ENCODE measurements around the gene FAM120B. TPM values are rescaled to one million over a fixed set of nuclear protein-coding genes. Genes with fewer than 3 reads are reported as not detected.

FAM120B gene
- total and polyA plus RNA-seq, 3 experiments from 2014 or later: 19.1 to 29.8 (median 20.9) TPM

- Mint-ChIP-seq H3K4me1 (no peaks in the 10 kb centered on the region), H3K4me3 (no peak overlapping the region), H3K9me3 (peaks cover 0 to 3% (median 0%) of the 10 kb centered on the region in 5 donors), H3K27ac (no peak overlapping the region), H3K27me3 (peaks cover 13 to 39% of the 10 kb centered on the region in 2 donors), H3K36me3 (no peaks in the 10 kb centered on the region)
- Histone ChIP-seq H3K4me3 (ENCODE audit: low read length) (no peak overlapping the region), H3K4me1 (ENCODE audit: insufficient read depth, low read length) (no peaks in the 10 kb centered on the region), H3K36me3 (ENCODE audit: insufficient read depth, low read length) (no peaks in the 10 kb centered on the region), H3K27ac (ENCODE audit: low read depth, low read length) (no peak overlapping the region), H3K27me3 (ENCODE audit: insufficient read depth, low read length, poor library complexity, severe bottlenecking) (no peaks in the 10 kb centered on the region), H3K9me3 (ENCODE audit: low read length) (no peaks in the 10 kb centered on the region)
- POLR2A ChIA-PET: no interaction called here
- CTCF ChIA-PET: no interaction called here
- DNase-seq: no peak
Measured at GRCh38 chr6:170420283-170420682, 113.7 kb downstream of the FAM120B start.

- H3K36me3 ChIP-seq (ENCODE audit: insufficient read depth, low read length): no peaks in the 10 kb centered on the region
- H3K4me1 ChIP-seq (ENCODE audit: insufficient read depth, low read length): no peaks in the 10 kb centered on the region
- Mint-ChIP-seq H3K36me3 (no peaks in the 10 kb centered on the region), H3K4me1 (no peaks in the 10 kb centered on the region), H3K27me3 (peaks cover 13 to 46% of the 10 kb centered on the region in 2 donors), H3K27ac (no peak overlapping the region), H3K4me3 (no peak overlapping the region), H3K9me3 (no peaks in the 10 kb centered on the region)
- no peak overlapping the region for H3K4me3 ChIP-seq (ENCODE audit: low read length)
- ChIA-PET POLR2A (no interaction called here), CTCF (no interaction called here)
- H3K27me3 ChIP-seq (ENCODE audit: insufficient read depth, low read length, poor library complexity, severe bottlenecking): no peaks in the 10 kb centered on the region
- no peak overlapping the region for H3K27ac ChIP-seq (ENCODE audit: low read depth, low read length)
- DNase-seq: no peak
- H3K9me3 ChIP-seq (ENCODE audit: low read length): no peaks in the 10 kb centered on the region
Measured at GRCh38 chr6:170420791-170421776, 114.5 kb downstream of the FAM120B start.

DNA sequence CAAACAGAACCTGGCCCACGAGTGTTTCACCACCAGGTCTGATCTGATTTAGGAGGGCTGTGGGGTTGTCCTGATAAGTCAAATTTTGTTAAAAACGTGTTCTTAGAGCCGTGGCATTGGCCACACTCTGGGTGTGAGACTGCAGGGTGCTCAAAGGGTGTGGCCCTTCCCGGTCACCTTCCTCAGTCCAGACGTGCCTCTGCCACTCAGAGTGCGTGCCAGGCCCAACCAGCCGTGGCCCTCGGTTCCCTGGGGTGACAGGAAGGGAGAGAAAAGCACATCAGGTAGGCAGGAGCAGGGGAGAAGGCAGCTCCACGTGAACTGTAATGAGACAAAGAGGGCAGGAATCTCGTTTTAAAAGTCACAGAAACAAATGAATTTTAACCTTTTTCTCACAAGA lies 115.4 kb downstream of the FAM120B start:
- Mint-ChIP-seq H3K4me1 (no peaks in the 10 kb centered on the region), H3K36me3 (no peaks in the 10 kb centered on the region), H3K27ac (no peak overlapping the region), H3K9me3 (no peaks in the 10 kb centered on the region), H3K27me3 (peaks cover 13 to 52% of the 10 kb centered on the region in 2 donors), H3K4me3 (no peak overlapping the region)
- ChIA-PET POLR2A (no interaction called here), CTCF (no interaction called here)
- Histone ChIP-seq H3K4me1 (ENCODE audit: insufficient read depth, low read length) (no peaks in the 10 kb centered on the region), H3K9me3 (ENCODE audit: low read length) (no peaks in the 10 kb centered on the region), H3K4me3 (ENCODE audit: low read length) (no peak overlapping the region), H3K27me3 (ENCODE audit: insufficient read depth, low read length, poor library complexity, severe bottlenecking) (peaks cover 2% of the 10 kb centered on the region), H3K27ac (ENCODE audit: low read depth, low read length) (no peak overlapping the region), H3K36me3 (ENCODE audit: insufficient read depth, low read length) (no peaks in the 10 kb centered on the region)
- no peak for DNase-seq

- Mint-ChIP-seq H3K27me3 (peaks cover 15 to 49% of the 10 kb centered on the region in 2 donors), H3K4me1 (no peaks in the 10 kb centered on the region), H3K27ac (no peak overlapping the region), H3K36me3 (no peaks in the 10 kb centered on the region), H3K4me3 (no peak overlapping the region), H3K9me3 (no peaks in the 10 kb centered on the region)
- H3K4me1 ChIP-seq (ENCODE audit: insufficient read depth, low read length): no peaks in the 10 kb centered on the region
- ChIA-PET CTCF (no interaction called here), POLR2A (no interaction called here)
- H3K9me3 ChIP-seq (ENCODE audit: low read length): no peaks in the 10 kb centered on the region
- DNase-seq: no peak
- H3K27me3 ChIP-seq (ENCODE audit: insufficient read depth, low read length, poor library complexity, severe bottlenecking): peaks cover 5% of the 10 kb centered on the region
- H3K36me3 ChIP-seq (ENCODE audit: insufficient read depth, low read length): no peaks in the 10 kb centered on the region
- no peak overlapping the region for H3K27ac ChIP-seq (ENCODE audit: low read depth, low read length)
- H3K4me3 ChIP-seq (ENCODE audit: low read length): no peak overlapping the region
Measured at GRCh38 chr6:170423030-170423429, 116.5 kb downstream of the FAM120B start.

DNA sequence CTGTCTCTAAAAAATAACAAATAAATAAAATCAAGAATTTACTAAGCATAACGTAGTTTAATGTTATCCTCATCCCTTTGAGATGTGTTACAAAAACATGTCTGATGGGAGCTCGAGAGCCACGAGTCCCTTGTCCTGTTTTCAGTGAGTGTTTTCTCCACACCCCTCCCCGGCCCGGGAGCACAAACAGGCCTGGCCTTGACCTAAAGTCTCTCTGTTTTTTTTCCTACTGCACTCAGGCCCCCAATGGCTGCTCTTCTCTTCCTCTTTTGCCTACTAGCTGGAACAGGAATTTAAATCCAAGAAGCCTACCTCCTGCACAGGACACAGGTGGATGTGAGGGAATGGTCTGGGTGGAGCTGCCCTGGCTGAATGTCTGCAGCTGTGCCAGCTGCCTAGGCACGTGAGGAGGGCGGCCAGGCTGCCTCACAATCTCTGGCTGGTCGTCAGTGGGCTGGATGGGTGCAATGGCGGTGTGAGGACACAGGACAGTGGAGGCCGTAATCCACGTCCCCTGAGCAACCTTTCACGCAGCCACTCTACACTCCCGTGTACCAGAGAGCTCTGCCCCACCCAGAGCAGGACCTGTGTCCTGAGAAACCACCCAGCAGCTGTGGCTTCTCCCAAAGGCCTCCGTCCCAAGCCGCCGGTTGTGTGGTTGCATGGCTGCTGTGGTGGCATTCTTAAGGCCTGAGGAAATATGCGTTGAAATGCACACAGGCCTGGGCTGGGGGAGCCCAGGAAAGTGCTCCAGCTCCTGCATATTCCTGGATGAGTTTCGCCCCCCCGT lies 117.5 kb downstream of the FAM120B start:
- H3K9me3 Mint-ChIP-seq: no peaks in the 10 kb centered on the region
- H3K9me3 ChIP-seq (ENCODE audit: low read length): no peaks in the 10 kb centered on the region
- no peaks in the 10 kb centered on the region for H3K4me1 ChIP-seq (ENCODE audit: insufficient read depth, low read length)
- ChIA-PET CTCF (no interaction called here), POLR2A (no interaction called here)
- no peaks in the 10 kb centered on the region for H3K4me1 Mint-ChIP-seq
- H3K4me3 Mint-ChIP-seq: no peak overlapping the region
- H3K27ac Mint-ChIP-seq: no peak overlapping the region
- H3K36me3 ChIP-seq (ENCODE audit: insufficient read depth, low read length): no peaks in the 10 kb centered on the region
- DNase-seq: no peak
- no peak overlapping the region for H3K4me3 ChIP-seq (ENCODE audit: low read length)
- H3K27me3 ChIP-seq (ENCODE audit: insufficient read depth, low read length, poor library complexity, severe bottlenecking): peaks cover 5% of the 10 kb centered on the region
- no peaks in the 10 kb centered on the region for H3K36me3 Mint-ChIP-seq
- H3K27me3 Mint-ChIP-seq: peaks cover 14 to 45% of the 10 kb centered on the region in 2 donors
- H3K27ac ChIP-seq (ENCODE audit: low read depth, low read length): no peak overlapping the region

DNA sequence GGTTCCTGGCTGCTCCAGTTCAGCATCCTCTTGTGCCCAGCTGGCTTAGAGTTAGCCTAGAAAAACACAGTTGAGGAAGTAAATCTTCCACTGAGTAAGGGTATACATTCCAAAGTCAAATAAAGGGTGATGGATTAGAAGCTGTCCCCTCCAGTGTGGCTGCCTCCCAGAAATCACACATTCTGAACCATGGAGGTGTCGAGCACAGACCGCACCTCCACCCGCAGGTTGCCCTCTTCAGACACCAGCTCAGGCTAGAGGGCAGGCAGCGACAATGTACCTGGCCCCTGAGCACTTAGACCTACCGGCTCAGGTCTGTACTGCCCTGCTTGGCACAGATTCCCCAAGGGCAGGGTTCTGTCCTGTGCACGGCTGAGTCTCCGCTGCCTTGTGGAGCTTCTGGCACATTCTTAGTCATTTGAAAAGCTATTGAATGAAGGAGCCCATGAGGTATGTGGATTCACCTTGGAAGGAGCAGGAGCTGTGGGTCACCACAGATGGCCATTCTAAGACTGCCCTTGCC lies 118.1 kb downstream of the FAM120B start:
- CTCF ChIA-PET: no interaction called here
- Mint-ChIP-seq H3K27me3 (peaks cover 11 to 42% of the 10 kb centered on the region in 2 donors), H3K4me1 (no peaks in the 10 kb centered on the region), H3K36me3 (no peaks in the 10 kb centered on the region), H3K9me3 (no peaks in the 10 kb centered on the region), H3K27ac (peak overlapping the region in 1 of 8 donors; percentile 27), H3K4me3 (no peak overlapping the region)
- POLR2A ChIA-PET: no interaction called here
- H3K4me1 ChIP-seq (ENCODE audit: insufficient read depth, low read length): no peaks in the 10 kb centered on the region
- no peak for DNase-seq
- H3K9me3 ChIP-seq (ENCODE audit: low read length): no peaks in the 10 kb centered on the region
- no peaks in the 10 kb centered on the region for H3K36me3 ChIP-seq (ENCODE audit: insufficient read depth, low read length)
- H3K27me3 ChIP-seq (ENCODE audit: insufficient read depth, low read length, poor library complexity, severe bottlenecking): peaks cover 5% of the 10 kb centered on the region
- H3K4me3 ChIP-seq (ENCODE audit: low read length): no peak overlapping the region
- H3K27ac ChIP-seq (ENCODE audit: low read depth, low read length): no peak overlapping the region

GRCh38 chr6:170429450-170429849 lies 122.9 kb downstream of the FAM120B start:
- no peaks in the 10 kb centered on the region for H3K9me3 ChIP-seq (ENCODE audit: low read length)
- no peaks in the 10 kb centered on the region for H3K36me3 ChIP-seq (ENCODE audit: insufficient read depth, low read length)
- ChIA-PET CTCF (no interaction called here), POLR2A (no interaction called here)
- H3K9me3 Mint-ChIP-seq: peaks cover 0 to 2% (median 0%) of the 10 kb centered on the region in 5 donors
- no peaks in the 10 kb centered on the region for H3K4me1 Mint-ChIP-seq
- peaks cover 5% of the 10 kb centered on the region for H3K27me3 ChIP-seq (ENCODE audit: insufficient read depth, low read length, poor library complexity, severe bottlenecking)
- H3K4me3 Mint-ChIP-seq: no peak overlapping the region
- H3K4me3 ChIP-seq (ENCODE audit: low read length): no peak overlapping the region
- H3K4me1 ChIP-seq (ENCODE audit: insufficient read depth, low read length): no peaks in the 10 kb centered on the region
- H3K36me3 Mint-ChIP-seq: no peaks in the 10 kb centered on the region
- DNase-seq: no peak
- H3K27me3 Mint-ChIP-seq: peaks cover 4 to 49% of the 10 kb centered on the region in 2 donors
- H3K27ac ChIP-seq (ENCODE audit: low read depth, low read length): no peak overlapping the region
- no peak overlapping the region for H3K27ac Mint-ChIP-seq
